Nasal cavity respiratory epithelium epithelial cell of viscerocranial mucosa (primary cell): Measurements from ENCODE around the gene TDRKH. TPM values are rescaled to one million over a fixed set of nuclear protein-coding genes. Genes with fewer than 3 reads are reported as not detected.

Experiments
- total RNA-seq: library from RNA; depleted of rRNA; stranded (reverse); fragments of >200 nt; gene quantifications from 2 replicates; pipeline ENCODE4 v1.2.3, GENCODE V29; 2014

Gene TDRKH
- total RNA-seq, result 7.9 and 9.2 TPM in 2 replicates

GRCh38 chr1:151790071-151790939 lies at the start of gene TDRKH:
Gene TDRKH, minus strand, starts transcription at chr1:151790500. Its CDS starts 7,478 bp downstream, at chr1:151783022.

GRCh38 chr1:151839457-151840403 lies 49.4 kb upstream of the TDRKH start, which contains the start of gene C2CD4D:
Gene C2CD4D, minus strand, starts transcription at chr1:151839820. Its CDS starts 831 bp downstream, at chr1:151838989.

GRCh38 chr1:151831605-151832004 lies 41.3 kb upstream of the TDRKH start, which contains the start of gene RORC:
Gene RORC, minus strand, starts transcription at chr1:151831802. Its CDS starts 38 bp downstream, at chr1:151831764.

GRCh38 chr1:151805066-151805820 lies 14.9 kb upstream of the TDRKH start, which contains the start of gene LINGO4:
Gene LINGO4, minus strand, starts transcription at chr1:151805419. Its CDS starts 2,715 bp downstream, at chr1:151802704.

GRCh38 chr1:151762941-151763921 lies 27.1 kb downstream of the TDRKH start, which contains the start of gene MRPL9:
Gene MRPL9, minus strand, starts transcription at chr1:151763496. Its CDS starts 17 bp downstream, at chr1:151763479.

Other genes with a start within 250 kb of the TDRKH start
- 28.7 and 56.9 TPM in 2 replicates for gene SNX27, start 178.4 kb downstream of the TDRKH start, total RNA-seq
- gene CELF3, start 73.7 kb downstream of the TDRKH start, total RNA-seq, result not detected in 2 replicates
- gene RIIAD1, start 69.0 kb downstream of the TDRKH start, total RNA-seq, result not detected in 2 replicates
- gene MRPL9, start 27.0 kb downstream of the TDRKH start, total RNA-seq, result 60.2 and 103 TPM in 2 replicates
- gene LINGO4, start 14.9 kb upstream of the TDRKH start, total RNA-seq, result not detected in 2 replicates
- gene RORC, start 41.3 kb upstream of the TDRKH start, total RNA-seq, result 0.34 and 1.4 TPM in 2 replicates
- 0.07 TPM in 1 of 2 replicates, not detected in the other for gene C2CD4D, start 49.3 kb upstream of the TDRKH start, total RNA-seq
- not detected in 2 replicates for gene THEM5, start 63.2 kb upstream of the TDRKH start, total RNA-seq
- gene THEM4, start 119.0 kb upstream of the TDRKH start, total RNA-seq, result 9.9 and 11.7 TPM in 2 replicates
- gene S100A10, start 203.4 kb upstream of the TDRKH start, total RNA-seq, result 115 and 248 TPM in 2 replicates
- gene S100A11, start 246.5 kb upstream of the TDRKH start, total RNA-seq, result 137 and 269 TPM in 2 replicates